ENCODE data around the gene SLC7A5.

SLC7A5 gene

DNA sequence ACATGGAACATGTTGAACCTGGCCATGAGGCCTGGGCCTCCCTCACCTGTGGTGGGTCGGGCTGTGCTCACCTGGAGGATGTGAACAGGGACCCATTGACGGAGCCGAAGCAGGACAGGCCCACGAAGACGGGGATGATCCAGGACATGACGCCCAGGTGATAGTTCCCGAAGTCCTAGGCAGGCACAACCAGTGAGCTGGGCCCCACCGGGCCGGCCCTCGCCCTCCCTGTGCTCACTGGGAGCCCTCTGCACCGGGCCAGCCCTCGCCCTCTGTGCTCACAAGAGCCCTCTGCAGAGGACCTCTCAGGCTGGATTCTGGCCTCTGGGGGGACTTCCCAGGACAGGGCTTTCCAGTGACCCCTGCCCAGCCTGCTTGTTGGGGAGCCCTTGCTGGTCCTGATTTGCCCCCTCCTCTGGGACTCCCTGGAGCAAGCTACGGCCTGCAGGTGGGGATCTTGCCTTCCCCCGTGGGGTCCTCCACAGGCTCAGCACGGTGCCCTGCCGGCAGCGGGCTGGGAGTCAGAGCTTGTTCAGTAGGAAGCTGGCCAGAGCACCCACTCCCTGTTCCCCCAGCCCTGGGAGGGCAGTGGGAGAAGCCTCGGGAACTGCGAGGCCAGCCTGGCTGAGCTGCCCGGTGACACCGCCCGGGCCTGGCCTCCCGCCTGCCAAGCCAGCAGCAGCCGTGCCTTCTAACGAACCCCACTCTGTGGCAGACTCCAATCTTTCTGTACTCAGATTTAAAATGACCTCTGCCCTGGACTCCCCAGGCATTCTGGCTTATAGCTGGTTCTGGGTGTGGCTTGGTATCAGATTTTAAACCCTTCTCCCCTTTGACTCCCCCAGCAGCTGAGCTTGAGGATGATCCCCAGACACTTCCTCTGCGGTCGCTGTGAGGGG lies 30.4 kb downstream of the SLC7A5 start:
- no peak overlapping the region for H3K9ac ChIP-seq (ENCODE audit: low read depth, low read length)
- H3K36me3 ChIP-seq (ENCODE audit: control insufficient read depth, insufficient read depth, low read length) = peaks cover 74% of the 10 kb centered on the region

DNA sequence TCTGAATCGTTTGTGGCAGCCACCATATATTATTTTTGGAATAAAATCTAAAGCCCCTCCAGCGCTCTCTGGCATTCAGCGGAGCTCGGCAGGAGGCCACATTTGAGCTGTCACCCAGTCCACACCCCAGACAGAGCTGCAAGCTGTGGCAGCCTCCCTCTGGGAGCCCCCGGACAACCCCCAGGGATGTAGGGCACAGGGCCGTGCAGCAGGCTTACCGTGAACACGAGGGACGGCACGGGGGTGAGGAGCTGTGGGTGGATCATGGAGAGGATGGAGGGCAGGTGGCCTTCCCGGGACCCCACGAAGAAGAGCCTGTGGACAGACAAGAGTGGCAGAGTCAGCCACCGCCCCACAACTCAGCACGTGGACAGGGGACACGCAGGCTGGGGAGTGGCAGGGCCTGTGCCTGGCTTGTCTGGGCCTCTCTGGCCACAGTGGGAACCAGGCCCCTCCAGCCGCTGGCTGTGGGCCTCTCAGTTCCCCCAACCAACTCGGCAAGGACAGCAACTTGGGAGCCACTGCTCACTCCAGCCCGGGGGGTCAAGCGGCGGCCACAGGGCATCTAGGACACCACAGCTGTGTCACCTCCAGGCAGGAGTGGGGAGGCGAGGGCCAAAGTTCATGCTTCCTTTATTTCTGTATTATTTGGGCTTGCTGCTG lies 31.5 kb downstream of the SLC7A5 start:
- Histone ChIP-seq H3K4me1 (ENCODE audit: control insufficient read depth, insufficient read depth, low read length) (no peaks in the 10 kb centered on the region), H3K9ac (ENCODE audit: low read depth, low read length) (no peak overlapping the region)

More for the DNA sequence above, 30.4 kb downstream of the SLC7A5 start:
- Histone ChIP-seq H3K9me3 (ENCODE audit: control insufficient read depth, insufficient read depth, low read length) (no peaks in the 10 kb centered on the region), H3K4me3 (ENCODE audit: low read depth, low read length) (no peak overlapping the region), H3K4me1 (ENCODE audit: control insufficient read depth, insufficient read depth, low read length) (no peaks in the 10 kb centered on the region), H3K27me3 (ENCODE audit: control insufficient read depth, insufficient read depth, low read length) (no peaks in the 10 kb centered on the region)

DNA sequence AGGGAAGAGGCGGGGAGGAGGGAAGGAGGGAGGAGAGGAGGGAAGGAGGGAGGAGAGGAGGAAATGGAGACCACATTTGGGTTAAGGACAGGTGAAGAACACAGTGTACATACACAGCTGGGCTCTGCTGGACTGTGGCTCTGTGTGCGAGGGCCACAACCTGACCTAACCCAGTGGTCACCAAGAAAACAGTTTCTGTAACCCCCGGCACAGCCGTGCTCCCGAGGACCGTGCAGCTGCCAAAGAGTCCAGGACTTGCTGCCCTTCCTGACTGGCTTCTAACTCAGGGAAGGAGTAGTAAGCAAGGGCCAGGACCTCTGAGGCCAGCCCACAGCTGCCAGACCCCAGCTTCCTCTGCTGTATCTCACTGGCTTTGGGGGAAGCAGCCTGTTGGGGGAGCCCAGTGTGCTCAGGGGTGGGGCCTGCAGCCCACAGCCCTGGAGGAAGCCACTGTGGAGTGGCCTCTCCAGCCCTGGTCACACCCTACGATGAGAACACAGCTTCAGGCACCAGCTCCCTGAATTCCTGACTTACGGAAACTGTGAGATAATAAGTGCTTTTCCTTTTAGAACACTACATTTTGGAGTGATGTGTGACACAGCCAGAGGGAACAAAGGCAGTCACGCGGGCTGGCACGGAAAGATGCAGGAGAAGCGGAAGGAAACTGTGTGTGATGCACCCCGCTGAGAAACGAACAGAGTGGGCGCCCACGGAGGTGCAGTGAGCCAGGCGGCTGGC lies 32.3 kb downstream of the SLC7A5 start:
- Histone ChIP-seq H3K4me3 (ENCODE audit: low read depth, low read length) (no peak overlapping the region), H3K4me1 (ENCODE audit: control insufficient read depth, insufficient read depth, low read length) (no peaks in the 10 kb centered on the region), H3K9me3 (ENCODE audit: control insufficient read depth, insufficient read depth, low read length) (no peaks in the 10 kb centered on the region), H3K36me3 (ENCODE audit: control insufficient read depth, insufficient read depth, low read length) (peaks cover 78% of the 10 kb centered on the region), H3K27me3 (ENCODE audit: control insufficient read depth, insufficient read depth, low read length) (no peaks in the 10 kb centered on the region), H3K9ac (ENCODE audit: low read depth, low read length) (no peak overlapping the region)

More for the DNA sequence above, 31.5 kb downstream of the SLC7A5 start:
- H3K27me3 ChIP-seq (ENCODE audit: control insufficient read depth, insufficient read depth, low read length) = no peaks in the 10 kb centered on the region
- H3K9me3 ChIP-seq (ENCODE audit: control insufficient read depth, insufficient read depth, low read length) = no peaks in the 10 kb centered on the region
- H3K4me3 ChIP-seq (ENCODE audit: low read depth, low read length) = no peak overlapping the region
- H3K36me3 ChIP-seq (ENCODE audit: control insufficient read depth, insufficient read depth, low read length) = peaks cover 74% of the 10 kb centered on the region

DNA sequence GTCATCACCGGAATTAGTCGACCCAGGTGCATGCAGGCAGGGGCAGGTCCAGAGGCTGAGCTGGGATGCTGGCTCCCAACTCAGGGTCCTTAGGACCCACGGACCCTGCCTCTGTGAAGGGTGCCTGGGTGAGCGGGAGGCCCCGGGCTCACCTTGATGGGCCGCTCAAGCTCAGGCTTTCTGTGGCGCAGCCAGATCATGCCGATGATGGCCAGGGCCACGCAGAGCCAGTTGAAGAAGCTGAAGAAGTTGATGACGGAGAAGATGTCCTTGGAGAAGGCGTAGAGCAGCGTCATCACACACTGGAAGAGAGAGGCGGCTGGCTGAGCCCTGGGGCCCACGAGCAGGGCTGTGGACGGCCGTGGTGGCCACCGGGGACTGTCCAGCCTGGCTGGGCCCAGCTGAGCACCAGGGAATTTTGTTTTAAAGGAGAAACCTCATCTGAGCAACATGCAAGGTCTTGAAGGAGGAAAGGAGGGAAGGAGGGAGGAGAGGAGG lies 32.9 kb downstream of the SLC7A5 start:
- Histone ChIP-seq H3K9me3 (ENCODE audit: control insufficient read depth, insufficient read depth, low read length) (no peaks in the 10 kb centered on the region), H3K4me3 (ENCODE audit: low read depth, low read length) (no peak overlapping the region), H3K4me1 (ENCODE audit: control insufficient read depth, insufficient read depth, low read length) (no peaks in the 10 kb centered on the region), H3K36me3 (ENCODE audit: control insufficient read depth, insufficient read depth, low read length) (peaks cover 80% of the 10 kb centered on the region), H3K9ac (ENCODE audit: low read depth, low read length) (no peak overlapping the region), H3K27me3 (ENCODE audit: control insufficient read depth, insufficient read depth, low read length) (no peaks in the 10 kb centered on the region)

DNA sequence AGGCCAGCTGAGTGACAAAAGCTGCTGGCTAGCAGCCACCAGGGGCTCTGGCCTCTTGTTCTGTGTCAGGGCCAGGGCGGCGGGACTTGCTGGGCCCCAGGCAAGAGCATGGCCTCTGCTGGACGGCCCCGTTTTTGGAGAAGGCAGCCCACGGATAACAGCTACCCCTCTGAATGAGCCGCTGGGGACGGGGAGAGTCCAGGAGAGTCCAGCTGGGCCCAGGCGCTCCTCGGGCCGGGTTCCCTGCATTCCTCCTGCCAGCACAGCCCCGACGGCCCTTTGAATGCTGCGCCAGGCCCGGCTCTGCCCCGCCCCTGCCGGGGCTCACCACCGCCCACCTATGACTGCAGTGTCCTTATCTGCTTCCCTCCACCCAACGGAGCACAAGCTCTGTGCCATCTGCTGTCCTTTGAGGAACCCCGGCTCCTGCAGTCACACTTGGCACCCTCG lies 33.4 kb downstream of the SLC7A5 start:
- Histone ChIP-seq H3K4me1 (ENCODE audit: control insufficient read depth, insufficient read depth, low read length) (no peaks in the 10 kb centered on the region), H3K27me3 (ENCODE audit: control insufficient read depth, insufficient read depth, low read length) (no peaks in the 10 kb centered on the region), H3K9ac (ENCODE audit: low read depth, low read length) (no peak overlapping the region), H3K9me3 (ENCODE audit: control insufficient read depth, insufficient read depth, low read length) (no peaks in the 10 kb centered on the region), H3K36me3 (ENCODE audit: control insufficient read depth, insufficient read depth, low read length) (peaks cover 82% of the 10 kb centered on the region), H3K4me3 (ENCODE audit: low read depth, low read length) (no peak overlapping the region)

DNA sequence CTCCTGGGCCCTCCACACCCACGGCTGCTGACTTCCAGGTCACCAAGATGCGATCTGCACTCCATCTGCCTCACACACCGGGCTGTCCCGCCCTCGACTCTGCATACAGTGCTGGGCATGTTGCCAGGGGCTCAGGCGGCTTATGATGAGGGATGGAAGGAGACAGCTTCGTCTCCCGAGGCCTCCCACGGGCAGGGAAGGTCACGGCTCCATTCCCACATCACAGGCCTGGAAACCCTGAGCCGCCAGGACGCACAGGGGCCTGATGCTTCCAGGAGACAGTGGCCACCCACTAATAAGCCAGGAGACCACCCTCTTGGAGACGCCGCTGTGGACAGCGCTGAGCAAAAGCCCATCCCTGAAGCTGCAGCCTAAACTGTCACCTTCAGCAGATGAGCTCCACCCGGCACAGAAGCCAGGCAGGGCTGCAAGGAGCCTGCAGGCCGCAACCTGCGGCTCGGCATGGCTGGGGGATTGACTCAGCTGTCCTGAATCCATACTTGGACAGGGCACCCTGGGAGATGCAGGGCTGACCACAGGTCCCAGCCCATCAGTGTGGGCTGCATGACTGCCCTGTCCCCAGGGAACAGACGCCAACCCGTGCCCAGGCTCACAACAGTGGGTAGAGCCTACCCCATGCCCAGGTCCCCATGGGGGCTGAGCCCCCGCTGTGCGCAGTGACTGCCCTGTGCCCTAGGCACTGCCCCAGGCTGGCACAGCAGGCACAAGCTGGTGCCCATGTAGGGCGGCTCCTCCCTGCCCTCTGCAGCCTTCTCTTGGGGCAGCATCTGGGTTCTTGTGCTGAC lies 34.4 kb downstream of the SLC7A5 start:
- no peak overlapping the region for H3K9ac ChIP-seq (ENCODE audit: low read depth, low read length)
- no peak overlapping the region for H3K4me3 ChIP-seq (ENCODE audit: low read depth, low read length)
- no peaks in the 10 kb centered on the region for H3K9me3 ChIP-seq (ENCODE audit: control insufficient read depth, insufficient read depth, low read length)
- H3K4me1 ChIP-seq (ENCODE audit: control insufficient read depth, insufficient read depth, low read length) = no peaks in the 10 kb centered on the region
- H3K27me3 ChIP-seq (ENCODE audit: control insufficient read depth, insufficient read depth, low read length) = no peaks in the 10 kb centered on the region
- peaks cover 87% of the 10 kb centered on the region for H3K36me3 ChIP-seq (ENCODE audit: control insufficient read depth, insufficient read depth, low read length)

DNA sequence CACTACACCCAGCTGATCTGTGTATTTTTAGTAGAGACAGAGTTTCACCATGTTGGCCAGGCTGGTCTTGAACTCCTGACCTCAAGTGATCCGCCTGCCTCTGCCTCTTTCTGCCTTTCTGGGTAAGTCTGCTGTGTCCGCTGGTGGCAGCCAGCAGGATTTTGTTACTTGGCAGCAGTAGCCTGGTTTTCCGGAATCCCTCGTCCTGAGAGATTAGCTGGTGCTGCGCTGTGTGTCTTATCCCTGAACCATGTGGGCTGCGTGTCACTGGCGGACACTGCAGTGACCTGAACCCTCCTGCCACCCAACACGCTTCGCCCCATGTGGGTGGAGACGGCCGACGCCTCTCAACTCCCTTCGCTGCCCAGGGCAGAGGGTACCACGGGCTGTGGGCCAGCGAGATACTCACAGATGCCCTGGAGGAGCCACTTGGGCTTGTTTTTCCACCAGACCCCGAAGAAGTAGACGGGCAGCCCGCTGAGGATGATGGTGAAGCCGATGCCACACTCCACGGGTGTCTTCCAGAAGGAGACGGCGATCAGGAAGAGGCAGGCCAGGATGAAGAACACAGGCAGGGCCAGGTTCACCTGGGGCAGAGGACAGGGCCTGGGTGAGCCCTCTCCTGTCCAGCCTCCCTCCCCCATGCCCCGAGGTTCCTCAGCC lies 35.2 kb downstream of the SLC7A5 start:
- Histone ChIP-seq H3K4me3 (ENCODE audit: low read depth, low read length) (no peak overlapping the region), H3K9ac (ENCODE audit: low read depth, low read length) (no peak overlapping the region), H3K36me3 (ENCODE audit: control insufficient read depth, insufficient read depth, low read length) (peaks cover 80% of the 10 kb centered on the region), H3K27me3 (ENCODE audit: control insufficient read depth, insufficient read depth, low read length) (no peaks in the 10 kb centered on the region), H3K4me1 (ENCODE audit: control insufficient read depth, insufficient read depth, low read length) (peaks cover 2% of the 10 kb centered on the region), H3K9me3 (ENCODE audit: control insufficient read depth, insufficient read depth, low read length) (no peaks in the 10 kb centered on the region)

DNA sequence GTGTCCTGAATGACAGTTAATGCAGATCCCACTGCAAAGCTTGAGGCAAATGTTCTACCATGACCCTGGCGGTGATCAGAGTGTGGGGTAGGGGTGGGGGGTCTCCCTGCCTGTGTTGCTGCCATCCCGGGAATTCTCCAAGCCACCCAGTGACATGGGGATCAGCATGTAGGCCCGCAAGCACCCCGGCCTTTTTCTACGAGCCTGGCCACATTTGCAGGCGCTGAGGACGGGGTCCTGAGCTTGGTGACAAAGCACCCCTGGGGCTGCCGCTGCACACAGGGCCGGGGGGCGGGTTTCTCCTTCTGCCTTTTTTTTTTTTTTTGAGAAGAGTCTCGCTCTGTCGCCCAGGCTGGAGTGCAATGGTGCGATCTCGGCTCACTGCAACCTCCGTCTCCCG lies 35.8 kb downstream of the SLC7A5 start:
- H3K4me3 ChIP-seq (ENCODE audit: low read depth, low read length) = no peak overlapping the region
- no peaks in the 10 kb centered on the region for H3K27me3 ChIP-seq (ENCODE audit: control insufficient read depth, insufficient read depth, low read length)
- no peaks in the 10 kb centered on the region for H3K9me3 ChIP-seq (ENCODE audit: control insufficient read depth, insufficient read depth, low read length)
- H3K4me1 ChIP-seq (ENCODE audit: control insufficient read depth, insufficient read depth, low read length) = peaks cover 2% of the 10 kb centered on the region
- peaks cover 74% of the 10 kb centered on the region for H3K36me3 ChIP-seq (ENCODE audit: control insufficient read depth, insufficient read depth, low read length)
- H3K9ac ChIP-seq (ENCODE audit: low read depth, low read length) = no peak overlapping the region

DNA sequence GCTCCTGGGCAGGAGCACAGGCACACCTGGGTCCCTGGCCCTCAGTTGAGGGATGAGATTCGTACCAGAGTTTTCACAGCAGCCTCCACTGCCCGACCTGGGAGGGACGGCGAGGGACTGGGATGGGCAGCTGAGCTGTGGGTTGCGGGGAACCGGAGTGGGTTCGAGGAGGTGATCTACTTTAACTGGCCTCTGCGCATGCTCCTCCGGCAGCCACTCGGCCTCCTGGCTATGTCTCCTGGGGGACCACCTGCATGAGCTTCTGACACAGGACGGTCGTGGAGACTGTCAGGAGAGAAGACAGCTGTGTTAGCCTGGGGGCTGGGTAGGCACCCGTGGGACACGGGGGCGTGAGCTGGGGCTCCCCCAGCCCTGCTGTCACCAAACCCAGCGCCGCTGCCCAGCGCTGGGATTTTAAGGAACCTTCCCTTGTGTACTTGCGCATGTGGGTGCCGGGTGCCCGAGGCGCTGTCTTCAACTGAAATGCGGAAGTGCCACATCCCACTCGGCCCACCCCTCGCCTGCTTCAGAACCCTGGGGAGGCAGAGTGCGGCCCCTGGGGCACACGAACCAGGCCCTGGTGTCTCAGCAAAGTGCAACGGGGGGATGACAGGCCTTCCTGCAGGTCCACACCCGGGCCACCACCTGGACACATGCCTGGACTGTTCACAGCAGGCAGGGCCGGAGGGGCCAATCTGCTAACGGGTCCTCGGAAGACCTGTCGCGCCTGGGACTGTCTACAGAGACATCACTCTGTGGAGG lies 36.4 kb downstream of the SLC7A5 start:
- Histone ChIP-seq H3K27me3 (ENCODE audit: control insufficient read depth, insufficient read depth, low read length) (no peaks in the 10 kb centered on the region), H3K9me3 (ENCODE audit: control insufficient read depth, insufficient read depth, low read length) (no peaks in the 10 kb centered on the region), H3K4me1 (ENCODE audit: control insufficient read depth, insufficient read depth, low read length) (peaks cover 2% of the 10 kb centered on the region), H3K4me3 (ENCODE audit: low read depth, low read length) (no peak overlapping the region), H3K36me3 (ENCODE audit: control insufficient read depth, insufficient read depth, low read length) (peaks cover 68% of the 10 kb centered on the region), H3K9ac (ENCODE audit: low read depth, low read length) (no peak overlapping the region)

DNA sequence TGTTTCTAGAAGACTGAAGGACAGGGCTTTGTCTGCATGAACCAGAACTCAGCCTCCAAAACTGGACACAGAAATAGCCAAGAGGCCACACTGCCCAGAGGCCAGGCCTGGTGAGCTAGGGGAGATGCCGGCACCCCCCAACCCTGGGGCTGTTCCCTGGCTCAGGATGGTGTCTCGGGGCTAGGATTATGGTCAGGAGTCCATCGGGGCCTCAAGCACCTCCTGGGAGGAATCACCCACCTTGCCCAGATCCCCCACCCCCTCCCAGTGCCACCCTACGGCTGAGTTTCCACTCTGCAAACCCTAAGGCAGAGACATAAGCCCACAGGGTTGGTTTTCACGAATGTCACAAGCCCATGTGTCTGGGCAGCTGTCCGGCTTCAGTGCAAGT lies 37.2 kb downstream of the SLC7A5 start:
- Histone ChIP-seq H3K27me3 (ENCODE audit: control insufficient read depth, insufficient read depth, low read length) (no peaks in the 10 kb centered on the region), H3K4me1 (ENCODE audit: control insufficient read depth, insufficient read depth, low read length) (peaks cover 2% of the 10 kb centered on the region), H3K9me3 (ENCODE audit: control insufficient read depth, insufficient read depth, low read length) (no peaks in the 10 kb centered on the region), H3K36me3 (ENCODE audit: control insufficient read depth, insufficient read depth, low read length) (peaks cover 60% of the 10 kb centered on the region), H3K4me3 (ENCODE audit: low read depth, low read length) (no peak overlapping the region), H3K9ac (ENCODE audit: low read depth, low read length) (no peak overlapping the region)
